IPS-18c (cell line): Measurements from ENCODE around the gene PNMA8C.
"Not testable (repeated sequence)": the region's sequence is repeated elsewhere in the genome, so short reads cannot be mapped to it uniquely, and the experiment has no call there.

Experiments used
- H3K4me3 ChIP-seq: 2 replicates; pipeline ENCODE4 v1.7.0; 2013; ENCODE audit warnings: low read depth, mild to moderate bottlenecking, low read length, moderate library complexity; ENCODE audit not compliant: insufficient read depth
- H3K9me3 ChIP-seq: one replicate; pipeline ENCODE4 v1.6.1; 2013; ENCODE audit warnings: mild to moderate bottlenecking, low read length, moderate library complexity; ENCODE audit not compliant: control insufficient read depth, insufficient read depth

Gene PNMA8C

DNA sequence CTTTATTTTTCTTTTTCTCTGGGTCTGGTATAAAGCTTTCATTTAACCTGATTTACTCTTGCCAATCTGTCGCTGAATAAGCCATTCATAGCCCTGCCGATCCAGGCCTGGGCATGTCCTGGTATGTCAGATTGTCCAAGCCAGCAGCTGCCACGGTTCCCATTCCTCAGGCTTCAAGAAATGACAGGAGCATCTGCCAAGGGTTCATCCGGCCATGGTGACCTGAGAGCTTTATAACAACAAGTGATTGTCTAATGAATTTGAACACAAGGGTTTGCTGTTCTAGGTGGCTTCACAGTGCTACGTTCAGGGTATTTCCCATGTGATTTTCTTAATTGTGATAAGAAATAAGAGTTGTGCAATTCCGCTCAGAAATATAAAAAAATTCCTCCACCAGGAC lies 22.6 kb upstream of the PNMA8C start:
- Histone ChIP-seq H3K4me3 (no peak overlapping the region), H3K9me3 (no peaks in the 10 kb centered on the region)

DNA sequence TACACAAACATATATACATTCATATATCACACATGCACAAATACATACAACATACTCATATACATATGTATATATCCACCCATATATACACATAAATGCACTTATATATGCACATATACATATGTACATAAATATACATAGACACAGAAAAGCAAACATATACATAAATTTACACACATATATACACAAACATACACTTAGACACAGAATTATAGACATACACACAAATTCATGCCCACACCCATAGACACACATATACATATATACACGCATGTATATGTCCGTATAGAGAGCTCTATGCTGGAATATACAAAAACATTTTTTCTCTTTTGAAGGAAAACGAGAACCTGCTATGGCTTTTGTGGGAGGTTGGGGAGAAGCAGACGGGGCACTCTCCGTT lies 22.0 kb upstream of the PNMA8C start:
- no peak overlapping the region for H3K4me3 ChIP-seq
- H3K9me3 ChIP-seq, result no peaks in the 10 kb centered on the region

DNA sequence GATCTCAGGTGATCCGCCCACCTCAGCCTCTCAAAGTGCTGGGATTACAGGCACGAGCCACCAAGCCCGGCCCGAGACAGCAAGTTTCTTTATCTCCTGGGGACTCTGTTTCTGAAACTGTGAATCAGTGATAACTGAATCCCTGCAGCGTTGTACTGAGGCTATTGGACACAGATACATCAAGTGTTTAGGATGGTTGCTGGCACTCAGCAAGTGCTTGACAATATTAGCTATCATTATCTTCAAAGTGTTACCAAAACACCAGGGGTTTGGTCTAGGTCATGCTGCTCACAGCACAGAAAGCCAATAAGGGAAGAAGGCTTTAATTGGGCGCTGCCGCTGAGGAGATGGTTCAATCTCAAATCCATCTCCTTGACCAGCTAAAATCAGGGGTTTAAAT lies 20.5 kb upstream of the PNMA8C start:
- Histone ChIP-seq H3K4me3 (no peak overlapping the region), H3K9me3 (no peaks in the 10 kb centered on the region)

DNA sequence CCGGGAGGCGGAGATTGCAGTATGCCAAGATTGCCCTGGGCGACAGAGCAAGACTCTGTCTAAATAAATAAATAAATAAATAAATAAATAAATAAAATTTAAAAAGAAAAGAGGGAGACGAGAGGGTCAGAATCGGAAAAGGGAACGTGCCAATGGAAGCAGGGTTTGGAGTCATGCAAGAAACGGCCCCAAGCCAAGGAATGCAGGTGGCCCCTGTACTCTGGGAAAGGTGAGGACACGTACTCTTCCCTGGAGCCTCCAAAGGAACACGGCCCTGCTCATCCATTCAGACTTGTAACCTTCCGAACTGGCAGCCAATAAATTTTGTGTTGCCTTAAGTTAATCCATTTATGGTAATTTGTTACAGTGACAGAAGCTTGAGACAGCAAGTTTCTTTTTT lies 19.9 kb upstream of the PNMA8C start:
- H3K9me3 ChIP-seq, result no peaks in the 10 kb centered on the region

DNA sequence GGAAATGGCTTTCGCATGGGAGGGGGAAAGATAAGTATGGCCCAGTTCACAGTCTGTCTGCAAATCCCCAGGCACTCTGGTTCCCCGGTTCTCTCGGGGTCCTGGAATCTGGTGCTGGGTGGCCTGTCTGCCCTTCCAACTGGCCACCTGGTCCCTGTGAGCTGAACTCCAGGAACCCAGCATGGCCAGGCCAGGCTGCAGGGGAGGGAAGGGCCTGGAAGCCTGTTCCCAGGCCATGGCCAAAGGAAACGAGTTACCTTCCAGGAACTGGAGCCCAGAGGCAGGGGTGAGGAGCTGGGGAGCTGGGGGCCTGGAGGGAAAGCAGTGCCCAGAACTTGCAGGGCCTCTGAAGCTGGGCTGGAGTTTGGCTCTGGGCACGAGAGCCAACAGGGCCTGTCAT lies 19.1 kb upstream of the PNMA8C start:
- no peaks in the 10 kb centered on the region for H3K9me3 ChIP-seq
- no peak overlapping the region for H3K4me3 ChIP-seq

More for the DNA sequence above, 19.9 kb upstream of the PNMA8C start:
- H3K4me3 ChIP-seq, result no peak overlapping the region

DNA sequence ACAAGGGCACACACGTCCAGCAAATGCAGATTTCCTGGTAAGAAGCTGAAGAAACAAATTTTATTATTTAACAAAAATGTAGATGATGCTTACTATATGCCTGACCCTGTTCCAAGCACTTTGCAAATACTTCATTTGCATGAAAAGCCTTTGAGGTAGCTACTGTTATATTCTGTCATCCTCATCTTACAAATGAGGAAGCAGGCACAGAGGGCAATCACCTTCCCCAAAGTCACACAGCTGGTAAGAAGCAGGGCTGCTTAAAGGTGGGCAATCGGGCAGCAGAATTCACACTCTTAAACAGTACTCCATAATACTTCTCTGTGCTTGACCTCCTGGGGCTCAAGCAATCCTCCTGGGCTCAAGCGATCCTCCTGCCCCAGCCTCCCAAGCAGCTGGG lies 18.3 kb upstream of the PNMA8C start:
- Histone ChIP-seq H3K9me3 (no peaks in the 10 kb centered on the region), H3K4me3 (no peak overlapping the region)

DNA sequence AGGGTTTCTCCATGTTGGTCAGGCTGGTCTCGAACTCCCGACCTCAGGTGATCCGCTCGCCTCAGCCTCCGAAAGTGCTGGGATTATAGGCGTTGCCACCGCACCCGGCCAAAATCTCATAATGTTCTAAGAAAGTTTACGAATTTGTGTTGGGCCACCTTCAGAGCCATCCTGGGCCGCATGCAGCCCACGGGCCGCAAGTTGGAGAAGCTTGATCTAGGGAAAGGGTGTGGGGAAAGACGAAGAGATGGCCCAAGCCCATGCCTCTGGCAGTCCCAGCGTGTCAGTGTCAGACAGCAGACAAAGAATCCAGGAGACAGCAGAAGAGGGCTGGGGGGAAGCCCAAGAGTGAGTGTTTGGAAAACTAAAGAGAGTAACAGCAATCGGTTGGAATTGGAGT lies 17.3 kb upstream of the PNMA8C start:
- Histone ChIP-seq H3K4me3 (no peak overlapping the region), H3K9me3 (no peaks in the 10 kb centered on the region)

DNA sequence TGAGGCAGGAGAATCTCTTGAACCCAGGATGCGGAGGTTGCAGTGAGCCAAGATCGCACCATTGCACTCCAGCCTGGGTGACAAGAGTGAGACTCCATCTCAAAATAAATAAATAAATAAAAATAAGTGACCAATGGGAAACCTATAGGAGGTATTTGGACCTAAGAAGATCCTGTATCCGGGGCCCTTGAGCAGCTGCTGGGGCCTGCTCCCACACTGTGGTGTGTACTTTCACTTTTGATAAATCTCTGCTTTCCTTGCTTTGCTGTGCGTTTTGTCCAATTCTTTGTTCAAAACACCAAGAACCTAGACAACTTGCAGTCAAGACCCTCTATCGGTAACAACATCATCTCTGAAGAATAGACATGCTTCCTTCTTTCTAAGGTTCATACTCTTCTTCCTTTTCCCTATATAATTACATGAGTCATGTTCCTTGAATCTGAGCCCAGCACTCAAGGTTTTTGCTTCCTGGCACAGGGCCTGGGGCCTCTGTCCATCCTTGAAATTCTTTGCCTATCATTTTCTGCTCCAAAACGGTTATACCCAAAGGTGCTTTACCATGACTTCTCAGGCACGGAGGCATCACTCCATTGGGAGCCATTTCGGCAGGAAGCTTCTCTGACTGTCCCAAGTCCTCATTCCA lies 14.2 kb upstream of the PNMA8C start:
- Histone ChIP-seq H3K4me3 (no peak overlapping the region), H3K9me3 (no peaks in the 10 kb centered on the region)

DNA sequence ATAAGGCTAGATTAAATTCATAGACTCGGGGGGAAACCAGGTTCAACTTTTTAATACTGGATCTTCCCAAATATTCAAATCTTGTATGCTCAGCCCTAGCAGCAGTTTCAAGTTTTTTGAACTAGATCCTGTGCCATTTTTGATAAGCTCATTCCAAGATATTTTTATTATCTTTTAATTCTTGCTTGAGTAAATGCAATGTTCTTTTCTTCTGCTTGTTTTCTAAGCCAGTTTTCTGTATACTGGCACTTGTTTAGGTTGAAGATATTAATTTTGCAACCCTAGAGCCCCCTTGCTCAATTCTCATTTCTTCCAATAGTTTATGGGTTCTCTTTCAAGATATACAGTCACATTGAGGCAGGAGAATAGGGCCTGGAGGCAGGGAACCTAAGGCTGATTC lies 13.1 kb upstream of the PNMA8C start:
- Histone ChIP-seq H3K4me3 (no peak overlapping the region), H3K9me3 (no peaks in the 10 kb centered on the region)

DNA sequence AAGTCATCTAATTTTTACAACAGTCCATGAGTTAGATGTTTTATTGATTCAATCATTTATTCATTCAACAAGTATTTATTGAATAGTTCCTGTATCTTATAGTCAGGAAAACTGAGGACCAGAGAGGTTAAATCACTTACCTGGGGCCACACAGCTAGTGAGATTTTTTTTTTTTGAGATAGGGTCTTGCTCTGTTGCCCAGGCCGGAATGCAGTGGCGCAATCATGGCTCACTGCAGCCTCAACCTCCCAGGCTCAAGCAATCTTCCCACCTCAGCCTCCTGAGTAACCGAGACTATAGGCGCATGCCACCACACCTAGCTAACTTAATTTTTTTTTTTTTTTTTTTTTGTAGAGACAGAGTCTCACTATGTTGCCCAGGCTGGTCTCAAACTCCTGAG lies 7.0 kb upstream of the PNMA8C start:
- H3K9me3 ChIP-seq, H3K4me3 ChIP-seq: not testable (repeated sequence)

DNA sequence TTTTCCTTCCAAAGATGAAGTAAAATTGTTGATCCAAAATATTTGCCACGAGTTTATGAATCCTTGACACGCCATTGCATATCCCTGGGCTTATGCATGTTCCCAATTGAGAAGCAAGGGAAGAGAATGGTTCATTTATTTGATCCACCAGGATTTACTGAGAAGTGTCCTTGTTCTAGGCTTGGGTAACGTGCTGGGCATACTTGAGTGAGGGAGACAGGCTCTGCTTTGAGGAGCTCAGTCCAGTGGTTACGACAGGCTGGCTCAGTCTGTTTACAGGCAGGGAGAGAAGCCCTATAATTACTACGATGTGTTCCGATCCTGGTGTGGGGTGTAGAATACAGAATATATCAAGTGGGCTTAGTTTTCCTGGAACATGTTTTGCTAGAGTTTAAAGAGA lies 6.3 kb upstream of the PNMA8C start:
- no peaks in the 10 kb centered on the region for H3K9me3 ChIP-seq
- H3K4me3 ChIP-seq, result no peak overlapping the region

DNA sequence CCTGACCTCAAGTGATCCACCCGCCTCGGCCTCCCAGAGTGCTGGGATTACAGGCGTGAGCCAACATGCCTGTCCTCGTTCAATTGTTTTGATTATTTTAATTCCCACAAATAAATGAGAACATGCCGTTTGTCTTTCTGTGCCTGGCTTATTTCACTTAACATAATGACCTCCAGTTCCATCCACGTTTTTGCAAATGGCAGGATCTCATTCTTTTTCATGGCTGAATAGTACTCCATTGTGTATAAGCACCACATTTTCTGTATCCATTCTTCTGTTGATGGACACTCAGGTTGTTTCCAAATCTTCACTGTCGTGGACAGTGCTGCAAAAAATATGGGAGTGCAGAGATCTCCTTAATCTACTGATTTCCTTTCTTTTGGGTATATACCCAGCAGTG lies 4.7 kb upstream of the PNMA8C start:
- not testable (repeated sequence) for H3K4me3 ChIP-seq

DNA sequence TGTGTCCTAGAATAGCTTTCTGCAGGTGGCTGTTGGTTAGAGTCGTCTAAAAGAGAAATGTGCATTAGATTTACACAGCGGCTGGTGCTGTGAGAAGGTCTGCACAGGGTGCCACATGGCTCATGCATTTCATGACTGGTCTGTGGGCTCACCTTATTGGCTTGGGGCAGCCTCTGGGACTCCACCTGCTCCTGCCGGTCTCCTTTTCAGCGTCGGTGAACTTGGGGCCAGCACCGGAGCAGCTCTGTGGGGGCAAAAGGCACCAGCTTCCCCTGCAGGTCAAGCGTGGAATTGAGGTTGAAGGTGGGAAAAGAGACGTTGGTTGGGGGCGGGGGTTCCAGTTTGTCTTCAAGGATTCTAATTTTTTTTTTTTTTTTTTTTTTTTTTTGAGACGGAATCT lies 3.1 kb upstream of the PNMA8C start:
- Histone ChIP-seq H3K9me3 (no peaks in the 10 kb centered on the region), H3K4me3 (no peak overlapping the region)

More for the DNA sequence above, 4.7 kb upstream of the PNMA8C start:
- not testable (repeated sequence) for H3K9me3 ChIP-seq

DNA sequence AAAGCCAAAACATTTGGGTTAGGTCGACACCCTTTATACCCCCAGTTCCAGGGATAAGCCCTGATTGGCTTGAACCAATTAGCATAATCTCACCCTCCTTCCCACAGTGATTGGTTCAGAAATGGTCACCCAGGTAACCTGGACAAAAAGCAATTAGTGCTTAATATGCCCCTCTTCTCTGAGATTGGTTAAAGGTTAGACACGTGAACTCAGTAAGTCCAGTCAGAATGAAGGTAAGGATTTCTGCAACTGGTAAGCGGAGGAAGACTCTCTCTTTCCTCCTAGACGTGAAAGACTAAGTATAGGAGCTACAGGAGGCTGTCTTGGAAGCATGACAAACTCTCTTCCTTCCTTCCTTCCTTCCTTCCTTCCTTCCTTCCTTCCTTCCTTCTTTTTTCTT lies 1.3 kb upstream of the PNMA8C start:
- H3K9me3 ChIP-seq, result no peaks in the 10 kb centered on the region
- H3K4me3 ChIP-seq, result no peak overlapping the region

DNA sequence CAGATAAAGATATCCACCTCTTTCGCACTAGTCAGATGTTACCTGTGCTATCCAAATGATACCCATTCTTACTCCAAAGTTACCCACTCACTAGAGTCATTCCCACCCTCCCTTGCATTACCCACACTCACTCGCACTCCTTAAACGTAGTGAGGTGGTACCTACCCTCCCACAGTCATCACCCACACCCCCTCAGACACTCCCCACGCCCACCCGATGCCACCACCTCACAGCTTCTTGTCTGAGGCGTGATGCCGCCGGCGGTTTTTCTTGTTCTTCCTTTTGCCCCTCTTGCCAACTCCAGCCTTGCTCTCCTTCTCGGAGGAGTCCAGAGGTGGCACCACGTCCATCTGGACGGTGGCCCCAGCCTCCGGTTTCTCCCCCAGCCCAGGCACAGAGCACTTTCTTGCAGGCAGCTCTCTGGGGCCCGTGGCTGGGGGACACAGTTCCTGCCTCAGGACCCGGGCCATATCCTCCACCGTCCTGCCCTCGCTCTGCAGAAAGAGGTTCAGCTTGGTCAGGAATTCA lies 1.2 kb downstream of the PNMA8C start:
- no peaks in the 10 kb centered on the region for H3K9me3 ChIP-seq

DNA sequence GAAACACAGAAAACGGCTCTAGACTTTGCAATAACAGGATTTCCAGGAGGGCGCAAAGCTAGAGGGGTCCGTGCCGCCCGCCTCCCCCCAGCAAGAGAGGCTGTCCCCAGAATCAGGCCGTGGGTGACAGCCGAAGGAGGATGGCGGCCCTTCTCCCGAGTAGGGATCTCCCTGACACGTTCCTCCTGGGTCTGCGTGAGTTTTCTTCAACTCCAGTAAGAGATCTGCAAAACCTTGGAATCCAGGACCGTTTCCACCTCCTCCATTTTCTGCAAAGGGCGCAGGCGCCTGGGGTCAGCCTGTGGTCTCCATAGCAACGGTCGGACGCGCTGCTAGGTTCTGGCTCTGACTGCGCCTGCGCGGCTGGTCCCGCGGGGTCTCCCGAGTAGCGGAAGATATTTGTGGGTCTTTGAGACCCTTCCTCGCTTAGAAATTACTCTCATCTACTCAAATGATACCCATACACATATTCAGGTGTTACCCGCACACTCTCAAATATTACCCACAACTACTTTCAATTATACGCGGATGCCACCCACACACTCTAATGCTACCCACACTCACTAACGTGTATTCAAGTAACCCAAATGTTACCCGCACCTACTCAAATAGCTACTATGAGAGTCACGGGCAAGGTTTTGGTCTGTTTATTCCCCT lies 2.1 kb downstream of the PNMA8C start:
- Histone ChIP-seq H3K9me3 (no peaks in the 10 kb centered on the region), H3K4me3 (peak overlapping the region; percentile 76)

More for the DNA sequence above, 1.2 kb downstream of the PNMA8C start:
- no peak overlapping the region for H3K4me3 ChIP-seq

DNA sequence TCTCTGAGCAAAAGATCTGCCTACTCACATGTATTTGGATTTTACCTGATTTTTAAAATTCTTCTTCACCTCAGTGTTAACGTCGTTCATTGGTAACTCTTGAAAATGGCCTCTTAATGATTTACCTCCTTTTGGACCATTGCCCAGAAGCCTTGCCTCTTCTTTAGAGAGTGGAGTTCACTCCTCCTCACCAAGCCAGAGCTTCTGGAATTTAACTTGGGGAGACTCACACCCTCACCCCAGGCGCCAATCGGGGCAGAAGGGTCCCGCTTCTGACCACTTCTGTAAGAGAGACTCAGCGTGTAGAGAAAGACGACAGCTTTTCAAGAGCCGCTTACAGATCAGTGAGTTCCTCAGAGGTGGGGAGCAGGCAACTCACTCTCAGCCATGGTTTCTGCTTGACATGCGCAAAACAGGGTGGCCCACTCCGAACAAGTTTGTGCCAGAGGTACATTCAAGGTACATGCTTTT lies 2.7 kb downstream of the PNMA8C start:
- H3K9me3 ChIP-seq, result no peaks in the 10 kb centered on the region
- H3K4me3 ChIP-seq, result peak overlapping the region; percentile 76

DNA sequence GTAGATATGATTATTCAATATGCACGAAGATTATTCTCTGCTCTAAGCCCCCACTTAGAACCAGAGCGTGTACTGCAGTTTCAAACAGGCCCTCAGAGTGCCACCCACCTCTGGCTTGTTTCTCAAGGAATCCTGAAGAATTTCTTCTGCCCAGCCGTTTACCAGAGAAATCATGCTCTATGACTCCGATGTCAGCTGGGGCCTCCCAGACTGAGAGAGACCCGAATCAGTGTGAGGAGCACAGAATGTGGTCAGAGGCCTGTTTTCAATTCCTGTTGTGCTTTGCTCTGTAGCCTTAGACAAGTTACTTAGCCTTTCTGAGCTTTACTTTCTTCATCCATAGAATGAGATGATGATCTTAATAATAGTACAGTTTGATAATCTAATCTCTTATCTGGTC lies 5.5 kb downstream of the PNMA8C start:
- no peaks in the 10 kb centered on the region for H3K9me3 ChIP-seq
- H3K4me3 ChIP-seq, result no peak overlapping the region

DNA sequence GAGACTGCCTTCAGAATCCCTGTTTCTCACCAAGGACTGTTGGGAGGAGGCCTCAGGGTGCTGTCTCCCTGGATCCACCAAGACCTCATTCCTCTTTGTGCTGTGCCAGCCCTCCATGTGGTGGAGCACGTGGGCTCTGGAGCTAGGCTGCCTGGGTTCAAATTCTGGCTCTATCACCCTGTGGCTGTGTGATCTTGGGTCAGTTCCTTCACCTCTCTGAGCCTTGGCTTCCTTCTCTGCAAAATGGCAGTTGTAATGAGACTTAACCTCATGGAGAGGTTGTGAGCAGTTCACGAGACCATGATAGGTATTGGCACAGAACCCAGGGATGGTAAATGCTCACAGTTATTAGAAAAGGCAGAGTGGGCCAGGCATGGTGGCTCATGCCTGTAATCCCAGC lies 6.4 kb downstream of the PNMA8C start:
- Histone ChIP-seq H3K9me3 (no peaks in the 10 kb centered on the region), H3K4me3 (no peak overlapping the region)
